GM19468 (cell line): ENCODE data around the gene GABARAP.

Experiments used
- ATAC-seq: cut with Tn5 transposase; IDR thresholded peaks from one replicate; pipeline ENCODE4 v1.9.1; 2021; ENCODE audit warnings: mild to moderate bottlenecking, moderate library complexity, moderate number of reproducible peaks; ENCODE audit not compliant: unreplicated experiment; ENCODE audit errors: extremely low read depth

Gene GABARAP

DNA sequence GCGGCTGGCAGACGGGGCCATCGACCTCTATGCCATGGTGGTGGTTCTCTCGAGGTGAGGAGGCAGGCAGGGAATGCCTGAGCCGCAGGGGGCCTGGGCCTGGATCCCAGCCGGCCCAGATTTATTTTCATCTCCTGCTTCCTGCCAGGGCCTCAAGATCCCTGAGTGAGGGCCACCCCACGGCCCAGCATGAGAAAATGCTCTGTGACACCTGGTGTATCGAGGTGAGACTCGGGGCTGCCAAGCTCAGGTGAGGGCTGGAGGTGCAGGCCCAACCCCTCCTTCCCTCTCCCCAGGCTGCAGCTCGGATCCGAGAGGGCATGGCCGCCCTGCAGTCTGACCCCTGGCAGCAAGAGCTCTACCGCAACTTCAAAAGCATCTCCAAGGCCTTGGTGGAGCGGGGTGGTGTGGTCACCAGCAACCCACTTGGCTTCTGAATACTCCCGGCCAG is 17.6 kb downstream of the GABARAP start:
- no peak for ATAC-seq

DNA sequence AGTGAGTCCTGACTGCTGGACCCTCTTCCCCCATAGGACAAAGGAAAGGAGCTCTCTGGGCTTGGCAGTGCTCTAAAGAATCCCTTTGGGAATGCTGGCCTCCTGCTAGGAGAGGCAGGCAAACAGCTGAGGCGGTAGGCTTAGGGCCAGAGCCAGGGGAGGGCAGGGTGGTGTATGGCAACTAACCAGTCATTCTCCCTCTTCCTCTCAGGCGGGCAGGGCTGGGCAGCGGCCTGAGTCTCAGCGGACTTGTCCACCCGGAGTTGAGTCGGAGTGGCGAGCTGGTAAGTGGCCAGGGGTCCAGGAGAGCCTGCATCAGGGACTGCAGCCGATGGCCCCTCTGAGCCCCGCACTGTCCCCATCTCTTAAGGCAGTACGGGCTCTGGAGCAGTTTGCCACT is 18.1 kb downstream of the GABARAP start:
- no peak for ATAC-seq

DNA sequence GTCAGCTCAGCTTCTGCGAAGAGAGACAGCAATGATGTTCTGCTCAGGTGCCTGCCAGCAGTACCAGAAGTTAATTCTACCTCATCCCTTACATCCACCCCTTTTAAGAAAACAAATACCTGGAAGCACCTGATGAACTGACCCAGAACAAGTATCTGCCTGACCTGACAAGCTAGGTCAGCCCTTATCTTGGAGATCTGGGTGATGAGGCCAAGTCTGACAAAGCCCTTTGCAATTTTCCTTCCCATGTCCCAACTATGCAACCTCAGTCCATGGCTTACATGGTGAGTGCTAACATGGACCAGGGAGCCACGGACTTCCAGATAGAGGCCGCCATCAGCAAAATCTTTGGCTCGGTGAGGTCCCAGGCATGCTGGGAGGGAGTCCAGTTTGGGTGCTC is 18.9 kb downstream of the GABARAP start:
- ATAC-seq: no peak

DNA sequence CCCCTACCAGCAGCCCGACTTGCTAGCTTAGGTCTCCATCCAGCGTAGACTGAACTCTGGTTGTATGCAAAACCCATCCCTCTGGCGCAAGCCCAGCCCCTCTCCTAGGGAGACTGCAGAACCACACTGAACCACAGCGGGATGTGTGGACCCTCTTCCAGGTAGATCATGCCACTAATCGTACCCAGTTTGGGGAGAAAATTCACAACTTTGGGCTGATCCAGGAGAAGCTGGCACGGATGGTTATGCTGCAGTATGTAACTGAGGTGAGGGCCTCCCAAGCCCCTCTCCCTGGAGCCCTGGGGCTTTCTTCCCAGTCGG is 19.3 kb downstream of the GABARAP start:
- no peak for ATAC-seq

DNA sequence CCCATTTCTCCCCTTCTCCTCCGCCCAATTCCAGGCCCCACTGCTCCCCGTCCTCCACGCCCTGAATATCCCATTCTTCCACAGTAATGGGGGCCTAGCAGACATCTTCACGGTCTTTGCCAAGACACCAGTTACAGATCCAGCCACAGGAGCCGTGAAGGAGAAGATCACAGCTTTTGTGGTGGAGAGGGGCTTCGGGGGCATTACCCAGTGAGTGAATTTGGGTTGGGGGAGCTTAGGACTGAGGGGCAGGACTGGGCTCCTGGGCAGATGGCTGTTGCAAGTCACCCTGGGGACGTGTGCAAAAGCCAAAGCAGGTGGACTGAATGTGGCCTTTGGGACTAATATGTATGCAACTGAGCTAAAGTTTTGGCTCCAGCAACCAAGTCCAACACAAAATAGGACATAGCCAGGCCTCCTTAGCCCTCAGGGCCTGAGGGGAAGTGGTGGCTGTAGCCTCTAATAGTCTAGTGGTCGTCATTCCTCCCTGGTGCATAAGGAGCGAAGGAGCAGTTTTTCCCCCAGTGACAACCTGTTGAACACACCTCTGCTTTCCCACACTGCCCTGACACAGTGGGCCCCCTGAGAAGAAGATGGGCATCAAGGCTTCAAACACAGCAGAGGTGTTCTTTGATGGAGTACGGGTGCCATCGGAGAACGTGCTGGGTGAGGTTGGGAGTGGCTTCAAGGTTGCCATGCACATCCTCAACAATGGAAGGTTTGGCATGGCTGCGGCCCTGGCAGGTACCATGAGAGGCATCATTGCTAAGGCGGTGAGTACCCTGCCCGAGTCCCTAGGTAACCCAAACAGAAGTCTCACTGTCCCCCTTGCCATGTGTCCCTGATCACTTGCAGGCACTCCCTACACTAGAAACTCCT is 19.9 kb downstream of the GABARAP start:
- ATAC-seq: no peak

DNA sequence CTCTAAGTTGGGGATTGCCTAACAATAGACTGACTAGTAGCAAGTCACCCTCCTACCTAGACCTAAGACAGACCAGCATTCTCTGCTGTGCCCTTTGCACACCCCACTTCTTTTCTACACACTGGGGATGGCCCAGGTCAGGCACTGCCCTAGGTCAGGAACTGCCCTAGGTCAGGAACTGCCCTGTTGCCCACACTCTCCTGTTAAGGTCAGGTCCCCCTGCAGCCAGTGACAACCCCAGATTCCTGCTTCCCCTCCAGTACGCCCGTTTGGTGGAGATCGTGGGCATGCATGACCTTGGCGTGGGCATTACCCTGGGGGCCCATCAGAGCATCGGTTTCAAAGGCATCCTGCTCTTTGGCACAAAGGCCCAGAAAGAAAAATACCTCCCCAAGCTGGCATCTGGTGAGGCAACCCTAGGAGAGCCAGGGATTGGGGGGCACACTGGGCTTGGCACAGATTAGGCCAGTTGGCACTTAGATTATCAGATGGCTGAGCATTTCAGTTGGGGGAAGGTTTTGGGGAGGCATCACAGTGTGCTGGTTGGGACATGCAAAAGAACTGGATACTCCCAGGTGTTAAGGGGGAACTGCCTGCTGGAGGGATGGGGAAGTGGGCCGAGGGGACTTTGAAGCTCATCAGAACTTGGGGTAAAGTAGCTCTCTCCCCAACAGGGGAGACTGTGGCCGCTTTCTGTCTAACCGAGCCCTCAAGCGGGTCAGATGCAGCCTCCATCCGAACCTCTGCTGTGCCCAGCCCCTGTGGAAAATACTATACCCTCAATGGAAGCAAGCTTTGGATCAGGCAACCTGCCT is 20.8 kb downstream of the GABARAP start:
- no peak for ATAC-seq

DNA sequence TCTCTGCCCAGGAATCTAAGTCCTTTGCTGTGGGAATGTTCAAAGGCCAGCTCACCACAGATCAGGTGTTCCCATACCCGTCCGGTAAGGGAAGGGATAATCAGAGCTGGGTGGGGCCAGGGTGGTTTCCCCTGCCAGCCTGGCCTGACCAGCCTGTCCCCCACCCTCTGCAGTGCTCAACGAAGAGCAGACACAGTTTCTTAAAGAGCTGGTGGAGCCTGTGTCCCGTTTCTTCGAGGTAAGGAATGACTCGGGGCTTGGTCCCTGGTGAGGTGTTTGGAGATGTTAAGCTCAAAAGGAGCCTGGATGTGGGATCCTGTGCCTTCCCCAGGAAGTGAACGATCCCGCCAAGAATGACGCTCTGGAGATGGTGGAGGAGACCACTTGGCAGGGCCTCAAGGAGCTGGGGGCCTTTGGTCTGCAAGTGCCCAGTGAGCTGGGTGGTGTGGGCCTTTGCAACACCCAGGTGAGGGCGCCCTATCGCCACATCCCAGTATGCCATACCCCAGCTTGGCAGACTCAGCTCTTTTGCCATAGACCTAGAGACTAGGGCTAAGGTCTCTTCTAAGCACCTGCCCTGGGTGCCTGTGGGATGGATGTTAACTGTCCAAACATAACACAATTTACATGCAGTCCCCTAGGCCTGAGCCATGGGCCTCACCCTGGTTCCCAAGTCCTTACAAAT is 21.5 kb downstream of the GABARAP start:
- no peak for ATAC-seq

DNA sequence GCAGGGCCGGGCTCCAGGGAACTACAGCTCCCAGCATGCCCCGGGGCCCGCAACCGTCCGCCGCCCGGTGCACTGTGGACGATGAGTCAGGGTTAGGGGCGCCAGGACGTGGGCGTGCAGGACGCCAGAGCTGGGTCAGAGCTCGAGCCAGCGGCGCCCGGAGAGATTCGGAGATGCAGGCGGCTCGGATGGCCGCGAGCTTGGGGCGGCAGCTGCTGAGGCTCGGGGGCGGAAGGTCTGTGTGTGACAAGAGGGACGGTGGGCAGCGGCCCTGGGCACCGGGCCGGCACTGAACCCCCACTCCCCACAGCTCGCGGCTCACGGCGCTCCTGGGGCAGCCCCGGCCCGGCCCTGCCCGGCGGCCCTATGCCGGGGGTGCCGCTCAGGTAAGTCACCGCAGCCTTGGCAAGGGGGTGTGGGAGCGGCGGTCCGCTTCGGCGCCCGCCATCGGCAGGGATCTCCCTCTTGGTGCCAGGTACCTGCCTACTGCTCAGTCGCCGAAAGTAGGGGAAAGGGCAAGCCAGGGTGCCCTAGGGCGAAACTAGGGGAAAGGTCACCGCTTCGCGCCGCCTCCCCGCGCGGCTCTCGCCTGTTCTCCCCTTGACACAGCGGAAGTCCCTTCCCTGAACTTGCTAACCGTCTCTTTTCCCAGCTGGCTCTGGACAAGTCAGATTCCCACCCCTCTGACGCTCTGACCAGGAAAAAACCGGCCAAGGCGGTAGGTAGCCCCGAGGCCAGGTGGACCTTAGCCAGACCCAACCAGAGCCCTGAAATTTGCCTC is 22.2 kb downstream of the GABARAP start, which contains the start of the genes ACADVL and DLG4:
Gene ACADVL, plus strand, starts transcription at position 127 of the 781 bp plus-strand sequence. Its CDS starts 47 bp downstream, at position 174.
Gene DLG4, minus strand, starts transcription at position 25 of the 781 bp plus-strand sequence.
- no peak for ATAC-seq

DNA sequence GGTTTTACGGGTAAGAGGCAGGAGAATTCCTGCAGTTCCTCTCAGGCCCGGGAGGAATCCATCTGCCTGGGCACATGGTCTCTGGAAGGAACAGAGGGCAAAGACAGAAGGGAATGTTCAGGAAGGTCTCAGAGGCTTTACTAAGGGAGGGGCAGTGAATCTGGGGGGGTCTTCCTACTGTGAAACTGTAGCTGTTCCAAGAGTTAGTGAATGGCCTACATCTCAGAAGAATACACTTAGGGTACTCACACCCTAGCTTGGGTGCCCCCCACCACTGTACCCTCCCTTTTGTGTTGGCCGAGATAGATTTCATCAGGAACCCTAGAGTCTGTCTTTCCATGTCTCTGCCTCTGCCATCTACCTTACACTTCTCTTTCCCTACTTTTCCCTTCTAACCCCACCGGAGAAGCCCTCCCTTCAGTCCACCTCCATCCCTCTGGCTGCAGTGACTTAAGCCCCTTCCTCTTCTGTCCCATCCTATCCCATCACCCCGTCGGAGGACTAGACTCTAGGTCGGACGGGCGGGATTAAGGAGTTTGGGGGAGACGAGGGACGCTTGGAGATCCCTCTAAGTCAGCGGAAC is 22.9 kb downstream of the GABARAP start:
- ATAC-seq: no peak

DNA sequence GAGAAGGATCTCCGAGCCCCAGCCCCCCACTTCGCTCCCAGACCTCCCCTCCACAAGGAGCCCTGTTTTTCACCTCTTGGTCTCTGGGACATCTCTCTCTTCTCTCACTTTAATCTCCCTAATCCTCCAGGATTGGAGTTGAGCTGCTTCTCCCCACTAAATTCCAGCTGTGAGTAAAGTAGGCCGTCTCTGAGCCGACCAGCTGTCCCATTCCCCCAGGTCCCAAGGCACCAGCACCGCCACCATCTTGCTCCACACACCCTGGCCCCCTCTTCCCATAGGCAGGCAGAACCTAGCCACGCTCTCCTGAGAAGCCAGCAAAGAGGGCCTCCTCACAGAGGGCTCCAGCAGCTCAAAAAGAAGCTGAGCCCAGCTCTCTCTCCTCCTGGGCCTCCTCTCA is 23.5 kb downstream of the GABARAP start:
- no peak for ATAC-seq

DNA sequence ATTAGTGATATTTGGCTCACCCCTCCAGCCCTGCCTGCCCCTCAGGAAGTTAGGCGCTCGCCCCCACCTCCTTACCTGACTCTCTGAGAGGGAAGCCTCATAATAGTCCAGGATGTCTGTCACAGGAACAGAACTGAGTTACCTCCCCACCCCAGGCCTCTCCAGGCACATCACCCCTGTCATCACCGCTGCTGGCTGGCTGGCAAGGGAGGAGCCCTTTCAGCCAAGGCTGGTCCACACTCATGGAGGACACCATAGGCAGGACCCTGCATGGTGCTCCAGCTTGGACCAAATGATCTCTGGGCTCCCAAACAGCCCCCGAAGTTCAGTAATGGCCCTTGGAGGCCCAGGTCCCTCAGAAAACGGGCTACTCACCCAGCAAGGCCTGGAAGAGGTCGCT is 24.1 kb downstream of the GABARAP start:
- no peak for ATAC-seq

DNA sequence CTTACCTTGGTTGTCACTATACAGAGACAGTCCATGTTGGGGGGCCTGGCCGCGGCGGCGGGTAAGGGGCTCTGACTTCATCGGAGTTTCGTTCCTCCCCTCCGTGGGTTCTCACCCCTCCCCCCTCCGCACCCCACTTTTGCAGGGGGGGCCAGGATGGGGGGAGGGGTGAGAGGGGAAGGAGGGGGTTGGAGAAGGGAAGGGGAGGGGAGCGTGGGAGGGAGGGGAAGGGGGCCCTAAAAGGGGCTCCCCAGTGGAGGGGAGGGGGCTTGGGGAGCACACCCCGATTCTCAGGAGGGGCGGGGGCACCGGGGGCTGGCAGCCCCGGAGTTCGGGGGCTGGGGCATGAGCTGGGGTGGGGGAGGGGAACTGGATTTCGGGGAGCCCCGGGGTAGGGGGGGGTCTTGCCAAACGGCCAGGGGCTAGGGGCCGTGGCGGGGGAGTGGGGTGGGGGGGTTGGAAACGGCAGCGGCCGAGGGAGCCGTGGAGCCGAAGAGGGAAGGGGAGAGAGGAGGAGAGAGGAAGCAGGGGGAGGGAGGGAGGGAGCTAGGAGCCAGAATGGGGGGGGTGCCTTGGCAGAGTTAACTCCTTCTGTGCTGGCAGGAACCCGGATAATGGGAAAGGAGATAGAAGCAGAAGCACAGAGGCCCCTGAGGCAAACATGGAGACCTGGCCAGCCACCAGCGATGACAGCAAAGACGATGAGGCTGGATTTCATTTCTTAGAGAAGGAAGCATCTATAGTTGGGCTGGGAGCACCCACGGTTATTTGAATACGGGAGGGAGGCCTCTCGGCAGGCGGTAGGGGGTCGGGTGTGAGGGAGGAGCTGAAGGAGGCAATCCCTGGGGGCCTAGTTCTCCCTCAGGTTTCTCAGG is 24.9 kb downstream of the GABARAP start:
- ATAC-seq: no peak

DNA sequence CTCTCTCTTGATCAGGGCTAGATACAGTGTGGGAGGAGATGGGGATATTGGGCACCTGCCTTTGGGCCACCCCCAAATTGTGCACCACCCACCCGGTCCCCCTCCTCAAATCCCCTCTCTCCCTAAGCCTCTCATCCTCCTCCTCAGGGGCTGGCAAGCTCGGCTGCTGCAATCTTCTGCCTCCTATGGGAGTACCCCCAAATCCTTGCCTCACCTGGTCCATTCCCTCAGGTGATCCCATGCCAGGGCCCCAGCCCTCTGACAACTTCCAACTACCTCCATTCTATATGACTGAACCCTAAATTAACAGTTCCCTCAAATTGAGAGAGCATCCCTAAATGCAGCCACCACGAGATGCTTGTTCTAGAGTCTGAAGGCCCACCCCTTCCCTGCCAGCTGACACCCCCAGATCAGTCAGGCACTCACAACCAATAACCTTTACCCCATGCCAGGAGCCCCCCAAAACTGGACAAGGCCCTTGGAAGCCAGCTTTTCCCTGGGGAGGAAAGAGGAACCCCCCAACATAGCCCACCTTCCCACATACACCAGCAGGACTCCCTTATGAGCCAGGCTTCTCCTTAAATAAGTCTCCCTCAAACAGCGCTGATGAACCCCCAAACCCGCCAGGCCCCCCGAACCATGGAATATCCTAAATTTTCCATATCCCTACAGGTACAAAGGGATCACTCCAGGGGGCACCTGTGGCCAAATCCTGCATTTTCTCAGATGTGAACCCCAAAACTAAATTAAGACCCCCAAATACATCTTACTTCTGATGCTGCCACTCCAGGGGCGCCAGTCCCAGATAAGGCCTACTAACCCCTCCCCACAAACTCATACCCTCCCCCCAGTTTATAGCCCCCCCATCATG is 25.8 kb downstream of the GABARAP start:
- ATAC-seq: no peak

DNA sequence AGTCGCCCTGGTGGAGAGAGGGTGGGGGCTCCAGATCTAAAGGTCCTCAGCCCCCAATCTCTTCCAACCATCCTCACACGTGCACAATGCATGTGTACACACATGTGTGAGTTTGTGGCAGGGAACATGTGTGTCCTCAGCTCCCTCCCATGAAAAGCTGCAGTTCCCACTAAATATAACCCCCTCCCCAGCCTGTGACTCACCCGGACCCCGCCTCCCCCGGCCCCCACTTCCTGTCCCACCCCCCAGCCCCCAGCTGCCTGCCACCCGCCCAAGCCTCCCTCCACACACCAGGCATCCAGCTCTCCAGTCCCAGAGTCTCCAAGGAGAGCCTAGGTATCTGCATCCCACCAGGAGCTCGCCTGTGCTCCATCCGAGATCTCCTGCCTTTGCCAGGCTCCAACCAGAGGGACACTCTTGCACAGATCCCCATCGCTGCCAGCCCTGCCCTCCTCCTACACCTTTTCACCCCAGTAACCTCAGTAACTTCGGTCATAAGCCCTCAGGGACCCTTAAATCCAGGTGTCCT is 26.5 kb downstream of the GABARAP start:
- no peak for ATAC-seq

DNA sequence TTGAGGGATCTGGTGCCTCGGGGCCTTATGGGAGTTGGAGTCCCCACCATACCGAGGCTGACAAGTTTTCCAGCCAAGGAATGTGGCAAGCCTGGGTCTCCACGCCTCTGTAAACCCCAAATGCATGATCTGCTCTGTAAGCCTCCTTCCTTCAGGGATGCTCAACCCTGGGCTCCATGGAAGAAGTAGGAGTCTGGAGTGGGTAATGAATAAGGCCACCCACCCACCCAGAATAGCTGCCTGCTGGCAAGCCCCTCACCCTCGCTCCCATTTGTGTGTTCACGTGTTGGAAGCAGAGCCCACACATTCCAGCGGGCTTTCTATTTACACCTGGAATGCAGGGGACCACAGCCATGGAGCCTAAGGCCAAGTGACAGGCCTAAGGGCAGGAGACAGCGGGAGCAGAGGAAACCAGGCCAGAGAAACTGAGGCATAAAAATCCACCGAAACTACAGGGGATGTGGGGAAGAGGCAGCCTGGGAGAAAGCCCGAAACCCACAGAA is 27.1 kb downstream of the GABARAP start:
- ATAC-seq: no peak

DNA sequence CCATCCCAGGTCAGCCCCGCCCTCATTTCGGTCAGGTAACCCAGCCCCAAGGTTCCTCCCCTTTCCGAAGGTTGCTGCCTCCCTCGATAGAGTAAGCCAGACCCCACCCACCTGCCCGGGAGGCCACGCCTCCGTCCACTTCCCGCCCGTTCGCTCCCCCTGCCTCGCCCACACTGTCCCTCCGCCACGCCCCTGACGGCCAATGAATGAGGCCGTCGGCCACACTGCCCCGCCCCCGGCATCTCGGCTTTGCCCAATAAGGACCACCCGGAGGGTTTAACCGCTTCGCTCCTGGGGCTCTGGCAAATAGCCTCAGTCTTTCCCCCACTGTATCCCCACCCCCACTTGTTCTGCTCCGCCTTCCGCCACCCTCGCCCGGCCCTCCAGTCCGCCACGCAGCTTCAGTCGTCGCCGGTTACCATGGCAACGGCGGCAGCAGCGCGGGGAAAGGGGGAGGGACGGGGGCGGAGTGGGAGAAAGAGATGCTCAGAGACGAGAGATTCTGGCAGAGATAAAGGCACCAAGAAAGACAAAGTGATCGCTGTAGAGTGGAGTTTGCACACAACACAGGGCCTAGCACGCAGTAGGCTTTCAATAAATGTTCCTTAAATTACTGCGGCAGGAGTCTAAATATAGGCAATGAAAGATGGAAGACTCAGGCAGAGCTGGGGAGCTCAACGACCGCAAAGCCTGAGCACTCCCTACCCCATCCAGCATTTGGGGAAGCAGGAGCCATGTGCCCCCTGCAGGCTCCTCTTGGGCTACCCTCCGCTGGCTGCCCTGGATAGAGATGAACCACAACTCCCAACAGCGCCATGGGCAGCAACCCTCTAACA is 27.7 kb downstream of the GABARAP start:
- ATAC-seq: peak; percentile 78
